Myocyte (in vitro differentiated cells): ENCODE measurements around the gene SNX10. TPM values are rescaled to one million over a fixed set of nuclear protein-coding genes. Genes with fewer than 3 reads are reported as not detected.

Experiments
- DNase-seq: peaks from one replicate; pipeline ENCODE4 v3.0.0-alpha.2; 2012; ENCODE audit warnings: low read depth
- total RNA-seq: library from RNA; depleted of rRNA; stranded (reverse); fragments of >200 nt; gene quantifications from 2 replicates; pipeline ENCODE4 v1.2.3, GENCODE V29; 2014

The SNX10 gene
- total RNA-seq, 1 donor from 2014 or later = not detected

- DNase-seq = no peak
These were observed 108.1 kb downstream of the SNX10 start for GRCh38 chr7:26399736-26400135.

DNA sequence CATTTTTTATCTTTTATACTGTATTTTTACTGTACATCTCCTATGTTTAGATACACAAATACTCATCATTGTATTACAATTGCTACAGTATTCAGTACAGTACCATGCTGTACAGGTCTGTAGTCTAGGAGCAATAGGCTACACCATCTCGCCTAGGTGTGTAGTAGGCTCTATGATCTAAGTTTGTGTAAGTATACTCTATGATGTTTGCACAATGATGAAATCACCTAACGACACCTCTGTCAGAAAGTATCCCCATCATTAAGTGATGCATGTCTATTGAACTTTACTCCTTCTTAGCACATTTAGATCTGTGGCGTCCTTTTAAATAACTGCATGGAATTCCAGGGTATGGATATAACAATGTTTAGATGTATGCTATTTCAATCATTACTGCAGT lies 112.0 kb downstream of the SNX10 start:
- DNase-seq = no peak

GRCh38 chr7:26404189-26404996 lies 112.7 kb downstream of the SNX10 start:
- DNase-seq = no peak

- DNase-seq = no peak
These were observed 114.8 kb downstream of the SNX10 start for GRCh38 chr7:26406433-26406832.

DNA sequence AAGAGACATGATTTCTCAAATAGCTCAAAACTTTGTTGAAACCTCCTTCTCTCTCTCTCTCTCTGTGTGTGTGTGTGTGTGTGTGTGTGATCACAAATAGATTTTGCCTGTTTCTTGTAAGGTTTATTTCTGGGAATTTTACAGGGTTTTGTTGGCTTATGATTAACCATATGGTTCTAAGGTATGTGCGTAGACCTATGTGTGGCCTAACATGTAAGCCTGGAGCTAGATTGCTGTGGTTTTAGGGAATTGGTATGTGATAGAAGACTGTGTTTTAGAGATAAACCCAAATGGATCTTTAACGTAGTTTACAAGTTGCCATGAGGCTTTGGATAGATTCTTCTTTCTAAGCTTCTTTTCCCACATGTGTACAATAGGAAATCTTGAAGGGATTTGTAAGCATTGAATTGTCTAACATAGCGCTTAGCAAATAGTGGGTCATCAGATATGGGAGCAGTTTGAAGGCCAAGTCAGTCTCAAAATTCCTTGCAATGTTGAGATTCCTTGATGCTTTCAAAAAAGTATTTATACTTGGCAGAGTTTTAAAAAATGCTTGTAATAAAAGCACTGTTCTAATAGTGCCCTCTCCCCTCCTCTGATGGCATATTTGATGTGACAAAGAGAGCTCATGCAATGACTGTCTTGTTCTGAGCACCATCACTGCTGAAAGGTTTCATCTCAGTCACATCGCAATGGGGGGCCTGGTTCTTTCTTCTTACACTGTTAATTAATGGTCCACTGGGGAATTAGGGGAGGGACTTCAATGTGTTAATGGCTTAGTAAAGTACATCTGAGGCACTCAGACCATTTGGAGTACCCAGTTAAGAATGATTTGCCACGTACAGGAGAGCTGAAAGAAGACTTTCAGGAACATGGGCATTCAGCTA lies 118.2 kb downstream of the SNX10 start:
- DNase-seq = no peak

GRCh38 chr7:26413007-26413691 lies 121.5 kb downstream of the SNX10 start:
- no peak for DNase-seq

DNA sequence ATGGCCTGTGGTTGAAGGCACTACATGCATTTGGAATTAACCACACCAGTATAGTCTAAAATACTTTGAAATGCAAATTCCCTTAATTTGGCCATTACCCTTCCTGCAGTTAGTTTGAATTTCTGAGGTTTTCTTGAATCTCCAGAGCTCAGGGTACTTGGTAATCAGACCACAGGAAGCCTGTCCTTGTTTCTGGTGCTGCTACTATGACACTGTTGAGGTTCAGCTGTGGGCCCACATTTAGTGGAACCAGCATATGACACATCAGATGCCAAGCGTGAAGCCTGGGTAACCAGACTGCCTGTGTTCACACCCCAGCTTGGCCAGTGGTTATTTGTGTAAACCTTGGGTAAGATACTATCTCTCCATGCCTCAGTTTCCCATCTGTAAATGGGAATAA lies 124.3 kb downstream of the SNX10 start:
- DNase-seq = no peak

- no peak for DNase-seq
These were observed 126.3 kb downstream of the SNX10 start for GRCh38 chr7:26417911-26418413.

- DNase-seq = no peak
These were observed 127.5 kb downstream of the SNX10 start for GRCh38 chr7:26419198-26419597.

DNA sequence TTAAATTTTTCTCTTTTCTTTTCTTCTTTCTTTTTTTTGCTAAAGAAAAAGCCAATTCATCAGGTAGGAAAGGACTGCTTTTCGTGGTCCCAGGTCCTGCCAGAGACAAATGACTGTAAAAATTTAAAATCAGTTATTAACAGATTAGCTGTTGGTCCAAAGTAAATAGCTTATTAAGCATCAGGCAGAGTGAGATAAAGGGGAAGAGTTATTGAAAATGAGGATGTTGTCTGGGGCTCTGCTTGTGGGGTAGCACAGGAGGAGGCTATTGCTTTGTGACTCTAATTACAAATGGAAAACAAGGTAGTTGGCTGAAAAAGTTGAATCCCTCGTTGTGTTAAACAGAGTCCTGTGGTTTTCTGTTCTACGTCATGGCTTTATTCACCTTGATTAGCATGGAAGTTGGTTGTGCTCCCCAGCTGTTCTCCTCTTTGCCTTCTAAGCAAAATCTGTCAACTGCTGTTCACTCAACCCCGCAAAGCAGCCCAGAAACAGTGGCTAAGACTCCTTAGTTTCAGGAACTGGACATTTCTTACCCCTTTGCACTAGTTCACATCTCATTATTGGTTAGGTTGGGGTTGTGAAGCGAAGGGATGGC lies 128.9 kb downstream of the SNX10 start:
- no peak for DNase-seq

GRCh38 chr7:26422761-26423160 lies 131.1 kb downstream of the SNX10 start:
- no peak for DNase-seq

DNA sequence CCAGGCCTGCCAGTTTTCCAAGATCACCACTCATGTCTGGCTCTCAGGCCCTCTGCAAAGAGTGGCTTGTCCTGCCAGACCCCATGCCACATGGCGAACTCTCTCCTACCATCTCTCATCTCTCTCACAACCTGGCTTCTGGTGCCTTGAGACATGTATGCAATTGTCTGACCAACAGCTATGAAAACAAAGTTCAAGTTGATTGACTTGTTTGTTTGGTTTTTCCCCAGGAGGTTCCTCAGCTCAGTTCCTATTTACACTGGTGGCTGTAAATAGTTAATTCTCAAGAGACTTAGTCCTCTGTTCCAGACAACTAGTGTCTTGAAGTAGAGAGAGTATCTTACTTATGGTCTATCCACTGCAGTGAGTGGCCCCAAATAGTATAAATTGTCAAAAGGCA lies 131.8 kb downstream of the SNX10 start:
- DNase-seq = no peak

Other genes starting within 250 kb of the SNX10 start
- gene NFE2L3, start 139.7 kb upstream of the SNX10 start, total RNA-seq = 0.88 and 1.2 TPM in 2 replicates
- gene HNRNPA2B1, start 91.1 kb upstream of the SNX10 start, total RNA-seq = 233 and 240 TPM in 2 replicates
- 208 and 239 TPM in 2 replicates for gene CBX3, start 90.1 kb upstream of the SNX10 start, total RNA-seq